ENCODE data around the gene NAALADL2.

- TF ChIP-seq POLR2A (IDR thresholded peaks at IDR 0.05; ENCODE audit: low read depth, low read length): no peak
- TF ChIP-seq POLR2AphosphoS5 (IDR thresholded peaks at IDR 0.05; ENCODE audit: insufficient read depth, low read depth, low read length): no peak
- TF ChIP-seq, protein P1, sequence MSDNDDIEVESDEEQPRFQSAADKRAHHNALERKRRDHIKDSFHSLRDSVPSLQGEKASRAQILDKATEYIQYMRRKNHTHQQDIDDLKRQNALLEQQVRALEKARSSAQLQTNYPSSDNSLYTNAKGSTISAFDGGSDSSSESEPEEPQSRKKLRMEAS (IDR thresholded peaks at IDR 0.05; ENCODE audit: insufficient read depth, insufficient read length): no peak
- no peak for TF ChIP-seq CTCF (IDR thresholded peaks at IDR 0.05; ENCODE audit: extremely low read depth in 1 of 2, insufficient read depth in 1 of 2, low read depth in 1 of 2, low read length in 2 of 2)
- TF ChIP-seq JUN (IDR thresholded peaks at IDR 0.05; ENCODE audit: borderline replicate concordance, insufficient read depth, insufficient read length, low read depth): no peak
- TF ChIP-seq EZH2 (IDR thresholded peaks at IDR 0.05; ENCODE audit: borderline replicate concordance, low read depth, low read length, severe bottlenecking): no peak
- TF ChIP-seq FOS (IDR thresholded peaks at IDR 0.05; ENCODE audit: borderline replicate concordance, insufficient read depth, low read length): peak; percentile 37
These were observed 884.7 kb downstream of the NAALADL2 start for GRCh38 chr3:175743733-175744400.

Data from endothelial cell of umbilical vein (primary cell).